ENCODE results near the gene ACSF3.
A peak's percentile ranks its signal among the peaks of the same experiment; 100 is the strongest.
"Not testable (repeated sequence)": the region's sequence is repeated elsewhere in the genome, so short reads cannot be mapped to it uniquely, and the experiment has no call there.

Gene ACSF3

GRCh38 chr16:89179656-89180315, 86.1 kb downstream of the ACSF3 start:
- no peak for DNase-seq

- DNase-seq = no peak
Observed at GRCh38 chr16:89183463-89183862, 89.8 kb downstream of the ACSF3 start.

- DNase-seq = no peak
Observed at GRCh38 chr16:89183975-89184676, 90.5 kb downstream of the ACSF3 start.

- DNase-seq = no peak
Observed at GRCh38 chr16:89184677-89184932, 91.0 kb downstream of the ACSF3 start.

GRCh38 chr16:89184933-89185794, 91.5 kb downstream of the ACSF3 start:
- DNase-seq = no peak

- not testable (repeated sequence) for DNase-seq
Observed at GRCh38 chr16:89185887-89186592, 92.4 kb downstream of the ACSF3 start.

- not testable (repeated sequence) for DNase-seq
Observed at GRCh38 chr16:89186593-89187031, 93.0 kb downstream of the ACSF3 start.

GRCh38 chr16:89187032-89187769, 93.5 kb downstream of the ACSF3 start:
- no peak for DNase-seq

- no peak for DNase-seq
Observed at GRCh38 chr16:89187770-89188392, 94.2 kb downstream of the ACSF3 start.

GRCh38 chr16:89188471-89189357, 95.1 kb downstream of the ACSF3 start:
- DNase-seq = not testable (repeated sequence)

GRCh38 chr16:89189358-89190025, 95.8 kb downstream of the ACSF3 start:
- no peak for DNase-seq

- no peak for DNase-seq
Observed at GRCh38 chr16:89190150-89190958, 96.7 kb downstream of the ACSF3 start.

- no peak for DNase-seq
Observed at GRCh38 chr16:89191033-89191900, 97.6 kb downstream of the ACSF3 start.

- DNase-seq = no peak
Observed at GRCh38 chr16:89191901-89192185, 98.2 kb downstream of the ACSF3 start.

- peak; percentile 54 to 72 (median 70) for DNase-seq
Observed at GRCh38 chr16:89192186-89192955, 98.7 kb downstream of the ACSF3 start.

- peak in 3 of 4 experiments; percentile 45 to 76 (median 54) for DNase-seq
Observed at GRCh38 chr16:89192956-89193575, 99.4 kb downstream of the ACSF3 start.

- DNase-seq = no peak
Observed at GRCh38 chr16:89193576-89194293, 100.1 kb downstream of the ACSF3 start.

Measured in activated CD4-positive, CD25-positive, alpha-beta regulatory T cell (primary cell).